Prostate gland (tissue), 2 donors: ENCODE measurements around the gene PERCC1. TPM values are rescaled to one million over a fixed set of nuclear protein-coding genes. Genes with fewer than 3 reads are reported as not detected.

Experiments
- DNase-seq: peaks from one replicate; pipeline ENCODE4 v3.0.0-alpha.2; 2019; ENCODE audit warnings: low spot score
- H3K27ac ChIP-seq, 2 donors: fragments of 200-600 bp; sonication (generic); 2 replicates each; pipeline ENCODE4 v1.5.1; 2017 to 2019
- H3K27me3 ChIP-seq: fragments of 200-600 bp; sonication (generic); replicated peaks from 2 replicates; pipeline ENCODE4 v1.5.1; 2019; ENCODE audit not compliant: insufficient read depth
- H3K36me3 ChIP-seq, 2 donors: fragments of 200-600 bp; sonication (generic); 1 replicate in 1 of 2; 2 replicates in 1 of 2; pipeline versions ENCODE4 v1.5.1 to v1.8.1; 2017 to 2019
- H3K4me1 ChIP-seq: fragments of 200-600 bp; sonication (generic); replicated peaks from 2 replicates; pipeline ENCODE4 v1.5.1; 2019
- H3K4me3 ChIP-seq, 2 donors: fragments of 200-600 bp; sonication (generic); 2 replicates each; pipeline ENCODE4 v1.5.1; 2017 to 2019
- H3K9me3 ChIP-seq: fragments of 200-600 bp; sonication (generic); 2 replicates; pipeline ENCODE4 v1.5.1; 2017
- POLR2A ChIP-seq: fragments of 450-650 bp; IDR thresholded peaks from one replicate; pipeline ENCODE4 v1.6.1; 2016; ENCODE audit warnings: antibody characterized with exemption, mild to moderate bottlenecking
- POLR2AphosphoS5 ChIP-seq: sonication (generic); formaldehyde crosslinking; IDR thresholded peaks from one replicate; pipeline ENCODE4 v1.6.1; 2017; ENCODE audit warnings: antibody characterized with exemption
- WGBS: methylation state at CpG from one replicate; pipeline ENCODE4 v1.1.5; 2018; 5-methylcytosine and 5-hydroxymethylcytosine counted together
- intact Hi-C: fragments of 100-400 bp; cut with DNase I; formaldehyde crosslinking; loops from one replicate; pipeline ENCODE4 v1.14.2; 2022
- total RNA-seq, 2 donors: library from RNA; depleted of rRNA; stranded (reverse); fragments of >200 nt; gene quantifications; one replicate each; pipeline ENCODE4 v1.1.0, GENCODE V29; 2016
- TF ChIP-seq, protein P1 (sequence below), 4 experiments: fragments of 200-600 bp in 2 of 4; fragments of 450-650 bp in 2 of 4; sonication (generic) in 2 of 4; IDR thresholded peaks; 1 replicate in 3 of 4; 2 replicates in 1 of 4; pipeline ENCODE4 v1.5.1; 2016 to 2019; ENCODE audit warnings: antibody characterized with exemption in 4 of 4, mild to moderate bottlenecking in 2 of 4, moderate library complexity in 2 of 4

PERCC1 gene
- total RNA-seq, 2 donors from 2014 or later = 26.0 to 45.2 TPM

DNA sequence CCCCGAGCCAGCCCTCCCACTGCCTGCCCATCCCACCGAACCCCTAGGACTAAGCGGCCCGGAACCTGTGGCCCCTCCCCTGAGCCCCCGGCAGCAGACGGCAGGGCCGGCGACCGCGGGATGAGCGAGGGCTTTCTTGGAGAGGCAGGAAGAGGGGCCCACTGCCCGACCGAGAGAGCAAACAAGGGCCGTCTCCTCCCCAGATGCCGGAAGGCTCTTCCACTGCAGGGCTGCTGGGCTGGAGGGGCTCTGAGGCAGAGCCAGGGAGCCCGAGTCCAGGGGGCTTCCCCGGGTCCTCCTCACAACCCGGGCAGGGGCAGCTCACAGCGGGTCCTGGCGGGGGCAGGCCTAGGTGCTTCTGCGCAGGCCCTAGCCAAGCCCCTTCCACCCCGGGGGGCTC lies 2.9 kb downstream of the PERCC1 start:
- Histone ChIP-seq H3K27me3 (no peaks in the 10 kb centered on the region), H3K36me3 (no peaks in the 10 kb centered on the region), H3K4me1 (peaks cover 7% of the 10 kb centered on the region), H3K27ac (no peak overlapping the region), H3K9me3 (no peaks in the 10 kb centered on the region), H3K4me3 (no peak overlapping the region)
- TF ChIP-seq POLR2A (no peak), POLR2AphosphoS5 (no peak)
- TF ChIP-seq, protein P1, sequence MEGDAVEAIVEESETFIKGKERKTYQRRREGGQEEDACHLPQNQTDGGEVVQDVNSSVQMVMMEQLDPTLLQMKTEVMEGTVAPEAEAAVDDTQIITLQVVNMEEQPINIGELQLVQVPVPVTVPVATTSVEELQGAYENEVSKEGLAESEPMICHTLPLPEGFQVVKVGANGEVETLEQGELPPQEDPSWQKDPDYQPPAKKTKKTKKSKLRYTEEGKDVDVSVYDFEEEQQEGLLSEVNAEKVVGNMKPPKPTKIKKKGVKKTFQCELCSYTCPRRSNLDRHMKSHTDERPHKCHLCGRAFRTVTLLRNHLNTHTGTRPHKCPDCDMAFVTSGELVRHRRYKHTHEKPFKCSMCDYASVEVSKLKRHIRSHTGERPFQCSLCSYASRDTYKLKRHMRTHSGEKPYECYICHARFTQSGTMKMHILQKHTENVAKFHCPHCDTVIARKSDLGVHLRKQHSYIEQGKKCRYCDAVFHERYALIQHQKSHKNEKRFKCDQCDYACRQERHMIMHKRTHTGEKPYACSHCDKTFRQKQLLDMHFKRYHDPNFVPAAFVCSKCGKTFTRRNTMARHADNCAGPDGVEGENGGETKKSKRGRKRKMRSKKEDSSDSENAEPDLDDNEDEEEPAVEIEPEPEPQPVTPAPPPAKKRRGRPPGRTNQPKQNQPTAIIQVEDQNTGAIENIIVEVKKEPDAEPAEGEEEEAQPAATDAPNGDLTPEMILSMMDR (IDR thresholded peaks at IDR 0.05) = no peak
- DNase-seq = no peak
- intact Hi-C loops = no loop called here
- WGBS = 44% methylated on average over 21 of the region's 22 CpGs

DNA sequence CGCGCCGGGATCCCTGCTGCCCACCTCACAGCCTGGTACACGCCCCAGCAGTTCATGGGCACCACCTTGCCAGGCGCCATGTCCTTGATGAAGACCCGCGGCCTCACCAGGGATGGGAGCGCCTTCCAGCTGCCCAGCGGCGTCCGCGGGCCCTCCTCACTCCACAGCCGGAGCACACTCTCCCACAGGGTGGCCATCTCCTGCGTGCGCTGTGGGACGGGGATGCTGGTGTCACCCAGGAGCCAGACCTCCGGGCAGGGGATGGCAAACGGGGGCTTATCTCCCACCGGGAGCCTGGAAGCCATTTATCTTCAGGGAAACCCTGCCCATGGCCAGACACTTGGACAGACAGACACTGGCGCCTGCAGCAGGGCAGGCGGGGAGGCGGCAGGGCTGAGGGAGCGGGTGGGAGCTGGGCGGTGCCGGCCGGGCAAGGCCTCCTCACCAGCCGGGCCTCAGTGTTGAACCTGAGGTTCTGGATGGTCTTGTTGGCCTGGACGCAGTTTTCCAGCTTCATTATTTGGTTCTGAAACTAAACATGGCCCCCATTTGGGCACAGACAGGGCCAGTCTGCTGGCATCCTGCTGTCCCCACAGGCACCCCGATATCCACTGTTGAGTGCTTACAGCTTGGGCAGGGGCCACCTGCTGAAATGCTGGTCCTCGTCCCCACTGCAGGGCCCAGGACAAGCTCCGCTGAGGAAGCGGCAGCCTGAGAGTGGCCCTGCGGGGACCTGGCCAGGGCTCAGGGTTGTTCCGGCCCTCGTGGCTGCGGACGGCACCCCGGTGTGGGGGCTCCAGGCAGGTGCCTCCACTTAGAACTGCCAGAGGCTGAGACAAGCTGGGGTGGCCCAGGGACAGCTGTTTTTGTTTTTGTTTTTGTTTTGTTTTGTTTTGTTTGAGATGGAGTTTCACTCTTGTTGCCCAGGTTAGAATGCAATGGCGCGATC lies 4.0 kb downstream of the PERCC1 start:
- TF ChIP-seq POLR2AphosphoS5 (no peak), POLR2A (no peak)
- TF ChIP-seq, protein P1 (IDR thresholded peaks at IDR 0.05) = no peak
- no peaks in the 10 kb centered on the region for H3K36me3 ChIP-seq
- H3K4me1 ChIP-seq = peaks cover 7% of the 10 kb centered on the region
- no peaks in the 10 kb centered on the region for H3K9me3 ChIP-seq
- WGBS = 94% methylated on average over 40 of the region's 40 CpGs
- no peaks in the 10 kb centered on the region for H3K27me3 ChIP-seq
- intact Hi-C loops = no loop called here
- no peak overlapping the region for H3K4me3 ChIP-seq
- DNase-seq = no peak
- no peak overlapping the region for H3K27ac ChIP-seq

DNA sequence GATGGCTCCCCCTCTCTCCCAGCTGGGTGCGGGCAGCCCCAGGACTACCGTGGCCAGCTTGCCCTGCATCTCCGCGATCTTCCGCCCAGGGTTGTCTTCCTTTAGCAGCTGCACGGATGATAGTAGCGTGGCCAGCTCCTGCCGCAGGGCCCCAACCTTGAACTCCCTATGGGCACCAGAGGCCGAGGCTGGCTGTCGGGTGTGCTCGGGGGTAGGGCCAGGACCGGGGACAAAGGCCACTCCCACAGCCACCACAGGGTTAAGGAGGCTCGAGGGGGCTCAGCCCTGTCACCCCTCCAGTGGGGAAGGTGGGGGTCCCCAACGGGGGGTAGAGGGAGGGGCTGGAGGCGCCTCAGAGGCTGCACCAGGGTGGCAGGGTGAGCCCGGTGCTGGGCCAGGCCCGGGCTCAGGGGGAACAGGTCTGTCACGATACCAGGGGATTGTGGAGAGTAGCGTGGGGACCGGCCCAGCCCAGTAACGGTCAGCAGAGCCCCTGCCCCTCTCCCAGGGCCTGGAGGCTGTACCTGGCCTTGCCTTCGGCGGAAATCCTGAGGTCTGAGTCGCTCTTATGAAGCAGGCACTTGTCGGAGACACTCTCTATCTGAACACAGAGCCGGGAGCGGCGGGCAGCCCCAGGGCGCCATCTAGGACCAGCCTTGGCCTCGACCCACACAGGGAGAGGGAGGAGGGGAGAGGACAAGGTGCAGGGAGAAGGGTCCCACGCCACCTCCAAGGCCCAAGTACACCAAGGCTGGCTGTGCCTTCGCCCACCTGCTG lies 5.2 kb downstream of the PERCC1 start:
- no peak overlapping the region for H3K27ac ChIP-seq
- no peaks in the 10 kb centered on the region for H3K27me3 ChIP-seq
- H3K4me1 ChIP-seq = no peaks in the 10 kb centered on the region
- no peak for TF ChIP-seq POLR2AphosphoS5
- H3K9me3 ChIP-seq = no peaks in the 10 kb centered on the region
- WGBS = 83% methylated on average over 25 of the region's 32 CpGs
- no peak for DNase-seq
- H3K4me3 ChIP-seq = no peak overlapping the region
- H3K36me3 ChIP-seq = no peaks in the 10 kb centered on the region
- intact Hi-C loops = no loop called here

DNA sequence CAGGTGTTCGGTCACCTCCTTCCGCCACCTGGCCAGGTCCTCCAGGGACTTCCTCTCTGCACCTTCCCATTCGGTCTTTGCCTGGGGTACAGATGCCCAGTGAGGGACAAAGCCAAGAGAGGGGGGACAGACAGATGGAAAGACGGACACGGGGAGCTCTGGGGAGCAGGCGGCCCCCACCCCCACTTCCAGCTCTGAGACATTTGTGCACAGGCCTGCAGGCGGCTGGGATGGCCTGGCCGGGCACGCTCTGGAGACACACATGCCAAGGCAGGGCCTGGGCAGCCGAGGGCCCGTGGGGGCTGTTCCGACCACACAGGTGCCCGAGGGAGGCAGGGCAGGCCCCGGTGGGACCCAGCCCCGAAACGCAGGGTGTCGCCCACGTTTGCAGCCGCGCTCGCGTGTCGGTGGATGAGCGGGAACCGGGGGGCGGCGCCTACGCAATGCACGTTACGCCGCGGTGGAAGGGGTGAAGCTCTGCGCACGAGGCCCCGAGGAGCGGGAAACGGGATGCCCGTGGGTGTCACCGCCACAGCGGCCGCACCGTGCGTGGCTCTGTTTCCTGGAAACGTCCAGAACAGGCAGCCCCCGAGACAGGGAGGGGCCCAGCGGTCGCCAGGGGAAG lies 6.0 kb downstream of the PERCC1 start:
- Histone ChIP-seq H3K4me1 (no peaks in the 10 kb centered on the region), H3K36me3 (no peaks in the 10 kb centered on the region), H3K9me3 (no peaks in the 10 kb centered on the region), H3K27ac (no peak overlapping the region), H3K27me3 (no peaks in the 10 kb centered on the region), H3K4me3 (no peak overlapping the region)
- TF ChIP-seq POLR2AphosphoS5 (no peak), POLR2A (no peak)
- TF ChIP-seq, protein P1 (IDR thresholded peaks at IDR 0.05) = no peak
- no peak for DNase-seq
- 86% methylated on average over 47 of the region's 47 CpGs for WGBS
- intact Hi-C loops = no loop called here

DNA sequence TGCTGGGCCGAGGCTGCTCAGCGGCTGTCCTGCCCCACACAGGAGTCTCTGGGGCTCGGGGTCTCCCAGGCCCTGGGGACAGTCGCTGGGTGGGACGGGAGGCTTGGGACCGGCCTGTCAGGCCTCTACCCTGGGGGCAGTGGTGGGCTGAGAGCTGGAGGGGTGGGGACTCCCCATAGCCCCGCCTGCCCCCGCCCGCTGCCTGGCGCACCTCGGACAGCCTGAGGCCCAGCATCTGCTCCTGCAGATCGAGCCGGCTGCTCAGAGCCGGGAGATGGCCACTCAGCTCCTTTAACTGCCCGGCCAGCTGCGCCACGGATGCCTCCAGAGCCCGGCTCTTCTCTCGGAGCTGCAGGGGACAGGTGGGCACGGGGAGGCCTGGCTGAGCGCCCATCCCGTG lies 6.7 kb downstream of the PERCC1 start:
- no peaks in the 10 kb centered on the region for H3K36me3 ChIP-seq
- intact Hi-C loops = no loop called here
- WGBS = 79% methylated on average over 14 of the region's 22 CpGs

More for the DNA sequence above, 6.7 kb downstream of the PERCC1 start:
- Histone ChIP-seq H3K9me3 (no peaks in the 10 kb centered on the region), H3K27me3 (no peaks in the 10 kb centered on the region), H3K4me1 (no peaks in the 10 kb centered on the region), H3K27ac (no peak overlapping the region), H3K4me3 (no peak overlapping the region)
- no peak for DNase-seq
- TF ChIP-seq, protein P1 (IDR thresholded peaks at IDR 0.05) = no peak
- TF ChIP-seq POLR2A (no peak), POLR2AphosphoS5 (no peak)
